SH-SY5Y (cell line): ENCODE data around the gene NACC2.

Experiments
- GATA2 ChIP-seq: IDR thresholded peaks from 2 replicates; pipeline ENCODE4 v1.6.1; 2011; ENCODE audit warnings: mild to moderate bottlenecking, low read depth, low read length
- GATA3 ChIP-seq: IDR thresholded peaks from 2 replicates; pipeline ENCODE4 v1.6.1; 2011; ENCODE audit warnings: low read depth, mild to moderate bottlenecking, low read length, moderate library complexity

GRCh38 chr9:136020206-136020605, 74.9 kb downstream of the NACC2 start:
- TF ChIP-seq GATA2 (no peak), GATA3 (no peak)
